OCI-LY1 (cell line): ENCODE results near the gene PTPRU.

Experiments used
- H2AFZ ChIP-seq: fragments of 200-600 bp; sonication (generic), shearing (Covaris generic); 2 replicates; pipeline ENCODE4 v1.6.0; 2014; ENCODE audit warnings: antibody characterized with exemption, mild to moderate bottlenecking, low read length
- H3F3A ChIP-seq: fragments of 200-600 bp; sonication (generic), shearing (Covaris generic); 2 replicates; pipeline ENCODE4 v1.6.0; 2014; ENCODE audit warnings: mild to moderate bottlenecking, antibody characterized with exemption, low read length, moderate library complexity; ENCODE audit not compliant: insufficient read depth
- H3K27ac ChIP-seq: fragments of 200-600 bp; sonication (generic); 2 replicates; pipeline ENCODE4 v1.5.1; 2014; ENCODE audit warnings: low read length, mixed run types, mild to moderate bottlenecking, low read depth; ENCODE audit not compliant: poor library complexity, severe bottlenecking
- H3K27me3 ChIP-seq: fragments of 200-600 bp; sonication (generic); 2 replicates; pipeline ENCODE4 v1.6.0; 2014; ENCODE audit warnings: antibody characterized with exemption, mild to moderate bottlenecking, low read length, moderate library complexity; ENCODE audit not compliant: insufficient read depth
- H3K36me3 ChIP-seq: fragments of 200-600 bp; sonication (generic); 2 replicates; pipeline ENCODE4 v1.6.1; 2014; ENCODE audit warnings: mild to moderate bottlenecking, antibody characterized with exemption, low read length, moderate library complexity, mixed read lengths; ENCODE audit not compliant: insufficient read depth
- H3K4me1 ChIP-seq: fragments of 200-600 bp; sonication (generic); 2 replicates; pipeline ENCODE4 v1.5.1; 2014; ENCODE audit warnings: mild to moderate bottlenecking, low read length, moderate library complexity; ENCODE audit not compliant: insufficient read depth, severe bottlenecking
- H3K4me2 ChIP-seq: fragments of 200-600 bp; sonication (generic), shearing (Covaris generic); 2 replicates; pipeline ENCODE4 v1.6.1; 2014; ENCODE audit warnings: low read length
- H3K4me3 ChIP-seq: fragments of 200-600 bp; sonication (generic); 2 replicates; pipeline ENCODE4 v1.5.1; 2014; ENCODE audit warnings: low read length, low read depth, mild to moderate bottlenecking, mixed read lengths; ENCODE audit not compliant: poor library complexity, severe bottlenecking
- H3K79me2 ChIP-seq: fragments of 200-600 bp; shearing (Covaris generic); 2 replicates; pipeline ENCODE4 v1.6.1; 2016; ENCODE audit warnings: mixed run types, low read length, mixed read lengths; ENCODE audit not compliant: insufficient read depth
- H3K9ac ChIP-seq: fragments of 200-600 bp; sonication (generic), shearing (Covaris generic); 2 replicates; pipeline ENCODE4 v1.6.1; 2014; ENCODE audit warnings: mild to moderate bottlenecking, low read length, mixed read lengths
- H3K9me2 ChIP-seq: fragments of 200-600 bp; sonication (generic), shearing (Covaris generic); 2 replicates; pipeline ENCODE4 v1.6.1; 2014; ENCODE audit warnings: low read depth, mild to moderate bottlenecking, low read length, mixed read lengths
- H3K9me3 ChIP-seq: fragments of 200-600 bp; shearing (Covaris generic); 2 replicates; pipeline ENCODE4 v1.6.1; 2014; ENCODE audit warnings: low read length, mixed read lengths
- H4K20me1 ChIP-seq: fragments of 200-600 bp; sonication (generic), shearing (Covaris generic); 2 replicates; pipeline ENCODE4 v1.6.0; 2016; ENCODE audit warnings: mild to moderate bottlenecking, low read length; ENCODE audit not compliant: insufficient read depth
- EZH2 ChIP-seq: fragments of 200-600 bp; sonication (generic), shearing (Covaris generic); IDR thresholded peaks from 2 replicates; pipeline ENCODE4 v1.8.0; 2017; ENCODE audit warnings: borderline replicate concordance, mixed run types, mild to moderate bottlenecking, antibody characterized with exemption, low read length, moderate library complexity, mixed read lengths
- TF ChIP-seq, protein P1 (sequence below): fragments of 200-600 bp; sonication (generic), shearing (Covaris generic); IDR thresholded peaks from 2 replicates; pipeline ENCODE4 v1.5.1; 2017; ENCODE audit warnings: mild to moderate bottlenecking, antibody characterized with exemption, low read length, moderate library complexity, mixed read lengths

PTPRU gene

DNA sequence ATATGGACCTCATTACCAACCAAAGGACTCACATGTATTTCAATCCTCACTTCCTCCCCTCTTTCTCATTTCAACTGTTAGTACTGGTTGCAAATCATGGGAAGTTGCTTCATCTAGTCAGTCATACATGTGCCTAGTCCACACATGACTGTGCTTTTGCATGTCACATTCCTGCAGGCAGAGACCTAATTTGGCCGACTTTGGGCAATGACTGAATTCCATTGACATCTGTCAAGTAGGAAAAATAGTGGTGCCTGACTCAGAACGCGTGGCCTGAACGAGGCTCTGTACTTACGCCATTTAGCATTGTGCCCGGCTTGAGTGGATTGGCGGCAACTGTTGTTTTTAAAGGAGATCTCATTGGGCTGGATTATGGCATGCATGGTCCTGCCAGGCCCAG, 18.0 kb downstream of the PTPRU start:
- Histone ChIP-seq H3K4me3 (no peak overlapping the region), H3K9me2 (no peaks in the 10 kb centered on the region), H4K20me1 (no peaks in the 10 kb centered on the region), H3F3A (no peaks in the 10 kb centered on the region), H3K36me3 (no peaks in the 10 kb centered on the region), H2AFZ (no peak overlapping the region), H3K4me2 (no peak overlapping the region), H3K27ac (no peak overlapping the region), H3K9me3 (no peaks in the 10 kb centered on the region), H3K27me3 (peaks cover 5% of the 10 kb centered on the region; the same call in 1 of the 2 replicates), H3K79me2 (no peaks in the 10 kb centered on the region), H3K9ac (no peak overlapping the region), H3K4me1 (no peaks in the 10 kb centered on the region)
- TF ChIP-seq, protein P1, sequence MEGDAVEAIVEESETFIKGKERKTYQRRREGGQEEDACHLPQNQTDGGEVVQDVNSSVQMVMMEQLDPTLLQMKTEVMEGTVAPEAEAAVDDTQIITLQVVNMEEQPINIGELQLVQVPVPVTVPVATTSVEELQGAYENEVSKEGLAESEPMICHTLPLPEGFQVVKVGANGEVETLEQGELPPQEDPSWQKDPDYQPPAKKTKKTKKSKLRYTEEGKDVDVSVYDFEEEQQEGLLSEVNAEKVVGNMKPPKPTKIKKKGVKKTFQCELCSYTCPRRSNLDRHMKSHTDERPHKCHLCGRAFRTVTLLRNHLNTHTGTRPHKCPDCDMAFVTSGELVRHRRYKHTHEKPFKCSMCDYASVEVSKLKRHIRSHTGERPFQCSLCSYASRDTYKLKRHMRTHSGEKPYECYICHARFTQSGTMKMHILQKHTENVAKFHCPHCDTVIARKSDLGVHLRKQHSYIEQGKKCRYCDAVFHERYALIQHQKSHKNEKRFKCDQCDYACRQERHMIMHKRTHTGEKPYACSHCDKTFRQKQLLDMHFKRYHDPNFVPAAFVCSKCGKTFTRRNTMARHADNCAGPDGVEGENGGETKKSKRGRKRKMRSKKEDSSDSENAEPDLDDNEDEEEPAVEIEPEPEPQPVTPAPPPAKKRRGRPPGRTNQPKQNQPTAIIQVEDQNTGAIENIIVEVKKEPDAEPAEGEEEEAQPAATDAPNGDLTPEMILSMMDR, result no peak
- no peak for TF ChIP-seq EZH2

DNA sequence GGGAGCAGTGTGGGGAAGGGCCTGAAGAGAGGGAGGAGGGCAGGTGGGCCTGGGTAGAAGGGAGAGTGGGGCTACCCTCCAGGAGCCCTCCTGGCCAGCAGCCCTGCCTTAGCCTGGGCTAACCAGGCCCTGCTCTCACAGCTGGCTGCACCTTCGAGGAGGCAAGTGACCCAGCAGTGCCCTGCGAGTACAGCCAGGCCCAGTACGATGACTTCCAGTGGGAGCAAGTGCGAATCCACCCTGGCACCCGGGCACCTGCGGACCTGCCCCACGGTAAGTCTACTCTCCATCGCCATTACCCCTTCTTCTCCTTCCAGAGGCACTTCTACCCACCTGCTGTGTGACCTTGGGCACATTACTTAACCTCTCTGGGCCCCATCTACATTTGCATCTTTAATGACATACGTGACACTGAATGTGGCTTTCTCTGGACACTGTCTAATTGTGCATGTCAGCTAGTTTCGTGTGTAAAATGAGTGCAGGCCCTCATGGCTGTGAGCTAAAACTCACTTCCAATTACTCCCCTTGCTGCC, 18.9 kb downstream of the PTPRU start:
- H3K9me2 ChIP-seq, result no peaks in the 10 kb centered on the region
- no peak overlapping the region for H3K9ac ChIP-seq
- no peaks in the 10 kb centered on the region for H3K9me3 ChIP-seq
- no peak overlapping the region for H3K4me3 ChIP-seq
- no peak overlapping the region for H3K4me2 ChIP-seq
- no peaks in the 10 kb centered on the region for H3K4me1 ChIP-seq
- TF ChIP-seq, protein P1, result no peak
- no peak for TF ChIP-seq EZH2
- no peaks in the 10 kb centered on the region for H3K36me3 ChIP-seq
- H3F3A ChIP-seq, result no peaks in the 10 kb centered on the region
- no peaks in the 10 kb centered on the region for H4K20me1 ChIP-seq
- H3K79me2 ChIP-seq, result no peaks in the 10 kb centered on the region
- H3K27me3 ChIP-seq, result peaks cover 5% of the 10 kb centered on the region; the same call in 1 of the 2 replicates
- H2AFZ ChIP-seq, result no peak overlapping the region
- H3K27ac ChIP-seq, result no peak overlapping the region

DNA sequence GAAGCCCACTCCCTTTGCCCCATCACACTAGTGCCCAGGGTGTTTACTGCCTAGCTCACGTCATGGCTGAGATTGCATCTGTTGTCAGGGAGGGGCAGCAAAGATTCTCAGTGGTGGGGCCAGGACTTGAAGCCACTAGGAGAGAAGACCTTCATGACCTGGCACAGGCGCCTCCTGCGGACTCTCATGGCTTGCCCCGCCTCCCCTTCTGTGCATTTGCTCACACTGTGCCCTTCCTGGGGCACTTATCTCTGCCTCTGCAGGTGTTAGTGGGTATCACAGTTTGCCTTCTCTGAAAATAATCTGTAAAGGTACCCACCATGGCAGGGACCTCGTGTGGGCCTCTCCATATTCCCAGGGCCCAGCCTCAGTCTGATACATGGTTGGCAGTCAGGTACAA, 20.1 kb downstream of the PTPRU start:
- Histone ChIP-seq H3K27me3 (peaks cover 2% of the 10 kb centered on the region; the same call in 1 of the 2 replicates), H3K36me3 (no peaks in the 10 kb centered on the region), H3K9ac (no peak overlapping the region), H3K4me2 (no peak overlapping the region), H3K4me1 (no peaks in the 10 kb centered on the region), H3K9me3 (no peaks in the 10 kb centered on the region), H4K20me1 (no peaks in the 10 kb centered on the region), H3K79me2 (no peaks in the 10 kb centered on the region), H3K9me2 (no peaks in the 10 kb centered on the region), H3K4me3 (no peak overlapping the region), H3K27ac (no peak overlapping the region), H2AFZ (no peak overlapping the region), H3F3A (no peaks in the 10 kb centered on the region)
- TF ChIP-seq, protein P1, result no peak; the same call in 1 of the 2 replicates
- no peak for TF ChIP-seq EZH2
